ENCODE results near the gene PLVAP.

- TF ChIP-seq CTCF (conservative IDR thresholded peaks at IDR 0.05) (no peak), ZFX (IDR thresholded peaks at IDR 0.05) (no peak)
Measured at GRCh38 chr19:17415121-17415520, 38.0 kb upstream of the PLVAP start.
